HG02763 (cell line): Measurements from ENCODE around the gene TREML2.
"Not testable (repeated sequence)": the region's sequence is repeated elsewhere in the genome, so short reads cannot be mapped to it uniquely, and the experiment has no call there.

ENCODE experiments used
- ATAC-seq: cut with Tn5 transposase; IDR thresholded peaks from one replicate; pipeline ENCODE4 v1.9.1; 2021; ENCODE audit warnings: mild to moderate bottlenecking, moderate library complexity; ENCODE audit not compliant: unreplicated experiment

The TREML2 gene, protein sequence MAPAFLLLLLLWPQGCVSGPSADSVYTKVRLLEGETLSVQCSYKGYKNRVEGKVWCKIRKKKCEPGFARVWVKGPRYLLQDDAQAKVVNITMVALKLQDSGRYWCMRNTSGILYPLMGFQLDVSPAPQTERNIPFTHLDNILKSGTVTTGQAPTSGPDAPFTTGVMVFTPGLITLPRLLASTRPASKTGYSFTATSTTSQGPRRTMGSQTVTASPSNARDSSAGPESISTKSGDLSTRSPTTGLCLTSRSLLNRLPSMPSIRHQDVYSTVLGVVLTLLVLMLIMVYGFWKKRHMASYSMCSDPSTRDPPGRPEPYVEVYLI

DNA sequence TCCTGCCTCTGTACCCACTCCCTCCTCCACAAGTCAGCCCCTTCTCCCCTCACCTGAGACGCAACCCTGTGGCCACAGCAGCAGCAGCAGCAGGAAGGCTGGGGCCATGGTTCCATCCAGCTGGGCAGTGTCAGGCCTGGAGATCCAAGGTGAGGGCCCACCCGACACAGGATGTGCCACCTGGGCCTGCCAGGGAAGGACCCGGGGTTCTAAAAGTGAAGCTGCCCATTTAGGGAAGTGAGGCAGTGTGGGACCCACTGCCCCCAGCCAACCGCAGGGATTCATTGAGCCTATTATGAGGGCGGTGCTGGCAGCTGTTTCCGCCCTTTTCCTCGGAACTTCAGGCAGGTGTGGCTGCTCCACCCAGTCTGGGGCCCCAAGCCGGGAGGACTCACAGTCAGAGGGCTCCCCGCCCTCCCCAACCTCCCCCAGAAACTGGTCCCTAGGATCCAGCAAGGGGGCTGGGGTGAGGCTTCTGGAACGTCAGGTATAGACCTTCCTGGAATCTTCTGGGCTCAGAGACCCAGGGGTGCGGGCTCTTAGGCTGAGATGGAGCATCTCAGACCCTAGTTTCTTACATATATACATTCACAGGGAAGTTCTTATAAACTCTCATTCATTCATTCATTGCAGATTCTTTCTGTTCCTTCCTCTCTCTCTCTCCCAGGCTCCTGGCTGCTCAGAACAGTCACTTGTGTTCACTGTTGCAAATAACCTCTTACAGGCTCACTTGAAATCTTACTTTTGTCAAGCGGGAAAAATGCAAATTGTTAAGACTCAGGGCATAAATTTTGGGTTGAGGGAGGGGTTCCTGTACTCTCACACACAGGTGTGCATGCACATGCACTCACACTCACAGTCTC lies at the start of gene TREML2:
Gene TREML2 (minus strand): TSS at position 249 of the 863 bp plus-strand sequence. CDS start 141 bp downstream, at position 108.
- no peak for ATAC-seq

DNA sequence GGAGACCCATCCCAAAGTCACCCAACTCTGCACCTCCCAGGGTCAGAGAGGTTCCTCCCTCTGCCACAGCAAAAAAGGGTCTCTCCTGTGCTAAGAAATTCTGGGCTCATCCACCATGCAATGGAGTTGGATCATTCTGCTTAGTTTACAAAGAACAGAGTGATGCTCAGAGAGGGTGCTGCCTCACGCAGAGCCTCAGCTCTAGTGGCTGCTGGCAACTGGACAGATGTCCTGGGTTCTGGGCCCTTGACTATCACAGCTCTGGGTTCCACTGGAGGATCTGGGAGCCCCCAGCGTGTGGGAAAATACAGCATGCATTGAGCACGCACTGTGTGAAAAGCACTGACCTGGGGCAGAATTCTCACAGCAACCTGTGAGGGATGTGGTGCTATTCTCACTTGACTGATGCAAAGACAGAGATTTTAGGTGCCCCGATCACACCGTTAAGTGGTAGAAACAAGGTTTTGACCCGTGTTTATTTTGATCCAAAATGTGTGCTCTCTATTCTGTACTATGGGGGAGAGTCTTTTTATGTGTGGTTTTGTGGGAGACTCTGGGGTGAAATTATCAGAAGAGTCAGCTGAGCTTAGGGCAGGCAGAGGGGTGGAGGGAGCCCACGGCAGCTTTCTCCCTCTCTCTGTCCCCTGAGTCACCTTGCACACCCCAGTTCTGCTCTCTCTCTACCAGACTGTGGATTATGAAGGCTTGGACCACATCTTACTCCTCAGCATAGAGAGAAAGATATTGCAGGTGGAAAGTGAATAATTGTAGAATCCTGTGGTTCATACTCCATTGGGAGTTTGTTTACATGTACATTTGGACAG lies 47.1 kb upstream of the TREML2 start:
- ATAC-seq = no peak

DNA sequence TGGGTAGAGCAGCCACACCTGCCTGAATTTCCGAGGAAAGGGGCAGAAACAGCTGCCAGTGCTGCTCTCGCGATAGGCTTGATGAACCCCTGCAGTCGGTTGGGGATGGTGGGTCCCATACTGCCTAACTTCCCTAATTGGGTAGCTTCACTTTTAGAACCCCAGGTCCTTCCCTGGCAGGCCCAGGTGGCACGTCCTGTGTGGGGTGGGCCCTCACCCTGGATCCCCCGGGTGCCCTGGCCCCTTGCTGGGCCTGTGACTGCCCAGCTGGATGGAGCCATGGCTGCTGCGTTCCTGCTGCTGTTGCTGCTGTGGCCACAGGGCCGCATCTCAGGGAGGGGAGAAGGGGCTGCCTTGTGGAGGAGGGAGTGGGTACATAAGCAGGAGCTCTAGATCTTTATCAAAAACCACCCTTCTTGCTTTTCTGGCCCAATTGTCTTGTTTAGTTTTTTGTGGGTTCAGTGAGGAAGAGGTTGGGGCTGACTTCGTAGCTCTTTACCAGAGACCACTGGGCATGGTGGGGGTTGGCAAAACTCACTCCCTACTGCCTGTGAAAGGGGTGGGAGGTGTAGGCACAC lies 46.4 kb upstream of the TREML2 start:
- no peak for ATAC-seq

DNA sequence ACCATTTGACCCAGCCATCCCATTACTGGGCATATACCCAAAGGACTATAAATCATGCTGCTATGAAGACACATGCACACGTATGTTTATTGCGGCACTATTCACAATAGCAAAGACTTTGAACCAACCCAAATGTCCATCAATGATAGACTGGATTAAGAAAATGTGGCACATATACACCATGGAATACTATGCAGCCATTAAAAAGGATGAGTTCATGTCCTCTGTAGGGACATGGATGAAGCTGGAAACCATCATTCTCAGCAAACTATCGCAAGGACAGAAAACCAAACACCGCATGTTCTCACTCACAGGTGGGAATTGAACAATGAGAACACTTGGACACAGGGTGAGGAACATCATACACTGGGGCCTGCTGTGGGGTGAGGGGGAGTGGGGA lies 45.6 kb upstream of the TREML2 start:
- not testable (repeated sequence) for ATAC-seq

DNA sequence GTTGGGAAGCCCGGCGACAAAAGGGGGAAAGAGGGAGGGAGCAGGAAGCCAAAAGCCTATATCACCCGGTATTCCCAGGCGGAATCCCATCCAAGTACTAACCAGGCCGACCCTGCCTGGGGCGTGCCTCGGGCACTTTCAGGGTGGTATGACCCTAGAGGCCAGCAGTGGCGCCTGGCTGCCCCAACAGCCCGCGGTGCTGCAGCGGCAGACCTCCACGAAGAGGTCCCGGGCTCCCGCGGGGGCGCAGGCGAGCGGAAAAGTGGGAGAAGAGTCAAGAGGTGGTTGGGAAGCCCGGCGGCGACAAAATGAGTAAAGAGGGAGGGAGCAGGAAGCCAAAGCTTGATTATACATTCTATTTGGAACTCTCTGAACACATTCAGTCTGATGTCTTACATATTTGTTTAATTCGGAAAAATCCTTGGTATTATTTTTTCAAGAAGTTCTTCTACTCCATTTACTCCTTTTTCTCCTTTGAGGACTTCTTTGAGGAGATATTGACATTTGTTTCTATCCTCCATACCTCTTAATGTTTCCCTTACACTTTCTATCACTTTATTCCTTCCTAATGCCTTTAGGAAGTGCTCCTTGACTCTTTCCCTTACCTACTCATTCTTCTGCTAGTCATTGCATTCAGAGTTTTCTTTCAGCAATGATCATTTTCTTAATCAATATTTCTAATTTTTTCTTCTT lies 38.7 kb upstream of the TREML2 start:
- ATAC-seq = no peak

DNA sequence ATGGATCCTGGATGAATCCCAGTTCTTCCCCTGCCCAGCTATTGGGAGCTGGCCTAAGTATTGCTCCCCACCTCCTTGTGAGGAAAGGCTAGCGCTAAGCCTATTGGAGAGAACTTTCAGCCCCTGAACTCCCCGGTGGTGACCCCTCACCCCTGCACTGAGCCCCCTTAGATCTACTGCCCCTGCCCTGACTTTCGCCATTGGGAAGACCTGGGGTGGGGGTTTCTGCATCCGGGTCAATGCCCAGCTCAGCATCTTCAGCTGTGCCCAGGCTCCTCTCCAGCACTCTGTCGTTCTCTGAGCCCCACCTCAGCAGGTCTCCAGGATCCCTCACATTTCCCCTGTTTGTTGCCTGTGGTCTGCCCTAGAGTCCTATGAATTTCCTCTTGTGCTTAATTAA lies 36.2 kb upstream of the TREML2 start:
- no peak for ATAC-seq

DNA sequence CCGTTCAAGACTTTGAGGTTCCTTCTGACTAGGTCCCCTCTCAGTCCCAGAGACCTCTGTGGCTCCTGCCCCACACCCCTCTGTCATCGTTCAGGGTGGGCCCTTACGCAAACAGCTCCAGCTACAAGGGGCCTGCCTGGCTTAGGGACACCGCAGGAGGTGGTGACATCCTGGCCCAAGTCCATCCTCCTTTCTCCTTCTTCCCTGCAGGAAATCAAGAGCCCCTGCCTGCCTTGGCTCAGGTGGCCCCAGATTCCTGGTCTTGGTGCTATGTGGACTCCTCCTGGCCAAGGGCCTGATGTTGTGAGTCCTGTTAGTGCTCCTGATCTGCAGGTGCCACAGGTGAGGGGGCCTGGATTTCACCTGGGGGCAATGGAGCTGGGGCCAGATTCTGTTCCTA lies 35.3 kb upstream of the TREML2 start:
- ATAC-seq = no peak

DNA sequence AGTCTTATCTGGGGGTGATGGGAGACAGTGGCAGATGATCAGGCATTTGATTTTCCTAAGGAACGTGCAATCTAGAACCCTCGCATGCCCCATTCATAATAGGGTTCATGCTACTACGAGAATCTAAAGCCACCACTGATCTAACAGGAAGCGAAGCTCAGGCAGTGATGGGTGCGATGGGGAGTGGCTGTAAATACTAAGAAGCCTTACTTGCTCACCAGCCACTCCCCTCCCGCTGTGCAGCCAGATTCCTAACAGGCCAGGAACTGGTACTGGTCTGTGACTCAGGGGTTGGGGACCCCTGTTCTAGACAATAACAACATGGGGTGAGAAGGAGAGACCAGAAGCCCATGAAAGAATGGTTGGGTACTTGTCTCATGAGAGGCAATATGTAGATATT lies 31.7 kb upstream of the TREML2 start:
- no peak for ATAC-seq

DNA sequence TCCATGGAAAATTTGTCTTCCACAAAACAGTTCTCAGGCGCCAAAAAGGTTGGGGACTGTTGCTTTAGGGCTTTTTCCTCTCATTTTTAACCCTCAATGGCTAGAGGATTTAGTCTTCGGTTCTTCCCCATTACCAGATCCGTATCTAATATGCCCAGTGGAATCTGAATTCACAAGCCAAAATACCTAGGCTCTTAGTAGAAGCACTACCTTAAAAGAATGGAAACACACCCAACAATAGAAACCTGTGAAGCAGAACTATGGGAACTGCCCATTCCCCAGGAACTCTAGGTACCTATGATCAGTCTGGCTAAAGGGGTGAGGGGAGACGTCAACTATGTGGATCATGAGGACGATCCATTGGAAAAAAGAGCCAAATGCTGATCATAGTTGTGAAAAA lies 30.3 kb upstream of the TREML2 start:
- no peak for ATAC-seq

DNA sequence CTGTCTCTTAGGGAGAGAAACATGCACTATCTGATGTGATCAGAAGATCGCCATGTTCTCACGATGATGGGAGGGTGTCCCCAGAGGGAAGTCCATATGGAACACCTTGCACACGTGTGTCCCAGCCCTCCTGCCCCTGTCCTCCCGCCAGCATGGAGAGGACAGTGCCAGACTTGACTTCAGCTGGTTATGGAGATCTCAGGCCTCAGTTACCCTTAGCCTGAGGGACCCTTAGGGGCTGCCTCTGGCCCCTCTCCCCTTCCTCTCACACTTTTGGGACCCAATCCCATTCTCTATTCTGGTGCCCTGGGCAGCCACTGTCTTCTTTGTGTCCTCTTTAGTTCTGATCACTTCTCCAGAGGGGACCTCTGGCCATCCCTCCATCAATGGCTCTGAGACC lies 28.8 kb upstream of the TREML2 start:
- no peak for ATAC-seq

DNA sequence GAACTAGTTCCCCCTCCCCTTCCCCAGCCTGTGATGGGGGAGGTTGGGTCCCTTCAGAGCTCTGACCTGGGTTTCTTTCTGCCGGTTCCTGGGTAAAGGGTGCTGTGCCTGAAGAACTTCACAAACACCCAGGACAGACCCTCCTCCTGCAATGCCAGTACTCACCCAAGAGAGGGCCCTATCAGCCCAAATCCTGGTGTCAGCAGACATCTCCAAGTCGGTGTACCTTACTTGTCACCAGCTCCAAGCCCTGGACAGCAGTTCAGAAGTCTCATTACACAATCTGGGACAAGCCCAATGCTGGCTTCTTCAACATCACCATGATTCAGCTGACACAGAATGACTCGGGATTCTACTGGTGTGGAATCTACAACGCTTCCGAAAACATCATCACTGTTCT lies 27.7 kb upstream of the TREML2 start:
- ATAC-seq = no peak

DNA sequence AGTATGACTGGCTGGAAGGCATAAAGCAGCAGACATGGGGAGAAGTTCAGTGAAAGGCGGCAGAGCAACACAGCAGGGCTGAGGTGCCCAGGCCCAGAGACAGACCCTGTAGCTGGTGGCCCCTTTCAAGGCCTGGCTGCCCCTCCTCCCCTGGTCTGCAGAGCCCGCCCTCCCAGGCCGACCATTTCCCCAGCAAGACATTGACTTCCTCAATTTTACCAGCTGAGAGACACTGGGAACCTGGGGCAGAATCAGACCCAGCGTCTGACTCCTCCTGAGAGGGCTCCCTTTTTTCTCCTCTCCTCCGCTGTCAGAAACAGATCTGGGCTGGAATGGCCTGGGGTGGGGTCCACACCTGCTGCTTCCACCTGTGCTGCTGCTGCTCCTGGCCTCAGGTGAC lies 27.1 kb upstream of the TREML2 start, which contains the start of gene TREML4:
Gene TREML4 (plus strand): TSS at position 254 of the 400 bp plus-strand sequence. CDS start 79 bp downstream, at position 333.
- no peak for ATAC-seq

DNA sequence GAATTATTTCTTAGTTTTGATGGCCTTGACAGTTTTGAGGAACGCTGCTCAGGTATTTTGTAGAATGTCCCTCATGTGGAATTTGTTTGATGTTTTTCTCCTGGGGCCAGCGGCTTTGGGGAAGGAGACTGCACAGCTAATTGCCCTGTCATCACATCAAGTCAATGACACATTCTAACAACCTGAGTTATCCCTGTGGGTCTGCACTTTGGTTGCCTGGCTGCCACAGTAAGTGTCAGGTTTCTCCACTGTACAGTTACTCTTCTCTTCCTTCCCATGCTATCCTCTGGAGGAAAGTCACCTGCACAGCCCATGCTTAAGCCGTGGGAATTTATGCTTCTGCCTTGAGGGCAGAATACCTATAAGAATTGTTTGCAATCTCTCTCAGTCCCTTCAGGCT lies 25.8 kb upstream of the TREML2 start:
- no peak for ATAC-seq

DNA sequence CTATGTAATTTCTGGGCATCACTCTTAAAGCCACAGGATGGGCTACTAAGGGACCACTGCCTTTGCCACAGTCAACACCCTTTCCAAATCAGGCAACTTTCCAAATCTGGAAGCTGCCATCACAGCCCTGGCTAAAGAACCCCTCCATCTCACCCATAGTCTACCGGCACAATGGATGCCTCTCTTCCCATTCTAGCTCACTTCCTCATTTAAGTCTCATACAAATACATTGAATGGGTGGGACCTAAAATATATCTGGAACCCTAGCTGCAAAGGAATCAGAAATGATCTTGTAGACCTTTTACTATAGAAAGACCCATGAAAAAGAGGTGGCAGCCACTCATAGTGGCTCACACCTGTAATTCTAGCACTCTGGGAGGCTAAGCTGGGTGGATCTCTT lies 23.9 kb upstream of the TREML2 start:
- ATAC-seq = no peak

DNA sequence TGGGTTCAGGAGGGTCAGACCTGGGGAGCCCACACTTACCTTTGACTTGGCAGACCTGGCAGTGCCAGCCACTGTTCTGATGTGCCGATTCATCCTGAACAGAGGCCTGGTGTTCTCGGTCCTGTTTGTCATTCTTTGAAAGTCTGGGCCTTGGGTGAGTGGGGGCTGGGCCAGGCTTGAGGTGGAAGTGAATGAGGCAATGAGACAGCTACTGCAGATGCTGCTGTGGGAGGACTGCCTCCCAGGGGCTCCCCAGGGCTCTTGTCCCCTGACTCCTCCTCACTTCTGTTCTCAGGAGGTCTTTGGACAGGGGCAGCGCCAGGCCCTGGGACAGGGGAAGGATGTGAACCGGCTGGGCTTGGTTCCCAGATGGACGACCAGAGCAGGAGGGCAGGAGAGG lies 21.6 kb upstream of the TREML2 start:
- no peak for ATAC-seq

DNA sequence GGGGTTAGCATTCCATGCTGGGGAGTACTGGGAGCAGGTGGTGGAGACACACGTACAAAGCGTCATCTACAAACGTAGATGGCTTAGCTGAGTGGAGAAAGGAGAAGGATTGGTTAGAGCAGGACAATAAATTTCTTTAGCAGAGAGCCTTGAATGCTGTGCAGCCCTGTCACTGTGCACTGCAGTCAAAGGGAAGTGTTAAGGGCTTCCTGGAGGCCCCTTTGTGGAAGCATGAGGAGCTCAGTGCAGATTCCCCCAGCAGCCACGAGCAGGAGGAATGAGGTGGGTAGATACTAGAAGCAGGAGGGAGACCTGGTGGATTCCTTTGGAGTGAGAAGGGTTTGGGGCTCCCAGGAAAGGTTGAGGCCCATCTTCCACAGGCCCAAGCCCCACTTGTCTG lies 21.1 kb upstream of the TREML2 start:
- no peak for ATAC-seq

DNA sequence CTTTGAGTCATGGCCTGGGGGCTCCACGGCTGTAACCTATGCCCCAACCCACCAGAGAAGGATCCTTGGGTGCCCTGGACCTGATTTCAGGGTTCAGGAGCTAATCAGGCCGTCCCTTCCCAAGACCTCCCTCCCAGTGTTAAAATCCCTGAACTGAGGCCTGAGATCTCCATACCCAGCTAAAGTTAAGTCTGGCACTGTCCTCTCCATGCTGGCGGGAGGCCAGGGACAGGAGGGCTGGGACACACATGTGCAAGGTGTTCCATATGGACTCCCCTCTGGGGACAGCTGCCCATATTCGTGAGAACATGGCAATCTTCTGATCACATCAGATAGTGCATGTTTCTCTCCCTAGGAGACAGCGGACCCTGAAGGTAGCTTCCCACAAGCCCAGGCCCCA lies 15.7 kb upstream of the TREML2 start:
- no peak for ATAC-seq

DNA sequence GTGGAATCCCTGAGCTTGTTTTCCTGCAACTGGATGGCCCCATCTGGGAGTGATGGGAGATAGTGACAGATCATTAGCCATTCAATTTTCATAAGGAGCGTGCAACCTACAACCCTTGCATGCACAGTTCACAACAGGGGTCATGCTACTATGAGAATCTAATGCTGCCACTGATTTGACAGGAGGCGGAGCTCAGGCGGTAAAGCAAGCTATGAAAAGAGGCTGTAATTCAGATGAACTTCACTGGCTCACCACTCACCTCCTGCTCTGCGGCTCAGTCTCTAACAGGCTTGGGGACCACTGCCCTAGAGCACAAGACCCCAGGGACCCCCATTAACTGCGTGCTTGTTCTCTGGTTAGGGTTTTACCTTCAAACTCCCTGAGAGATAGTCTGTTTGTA lies 14.8 kb upstream of the TREML2 start:
- no peak for ATAC-seq

DNA sequence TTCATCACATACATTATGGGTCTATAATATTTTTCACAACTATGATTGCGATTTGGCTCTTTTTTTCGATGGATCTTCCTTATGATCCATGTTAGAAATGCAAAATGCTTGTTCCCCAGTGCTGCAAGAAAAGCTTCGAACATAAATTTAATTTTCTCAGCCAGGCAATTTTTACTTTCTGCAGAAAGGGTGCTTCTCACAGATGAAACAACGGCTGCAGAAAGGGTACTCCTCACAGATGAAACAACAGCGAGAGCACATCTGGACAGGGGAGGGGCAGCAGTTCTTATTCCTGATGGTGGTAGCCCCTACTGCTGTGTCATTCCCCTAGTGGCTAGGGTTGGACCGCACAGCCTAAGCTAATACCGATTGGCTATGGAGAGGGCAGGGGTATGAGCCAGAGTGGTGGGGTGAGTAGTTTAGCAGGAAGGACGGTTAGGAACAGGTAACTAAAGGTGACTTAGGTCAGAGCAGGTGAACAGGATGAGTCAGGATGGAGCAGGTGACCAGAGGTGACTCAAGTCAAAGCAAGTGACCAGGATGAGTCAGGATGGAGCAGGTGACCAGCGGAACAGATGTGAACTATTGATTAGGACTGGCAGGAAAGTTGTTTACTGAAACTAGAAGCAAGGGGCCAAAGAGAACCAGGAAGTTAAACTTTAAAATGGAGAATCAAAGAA lies 13.8 kb upstream of the TREML2 start:
- no peak for ATAC-seq
